SU-DHL-6 (cell line): ENCODE results near the gene YY1AP1.
"Not testable (repeated sequence)": the region's sequence is repeated elsewhere in the genome, so short reads cannot be mapped to it uniquely, and the experiment has no call there.

ENCODE experiments used
- H2AFZ ChIP-seq: fragments of 200-600 bp; sonication (generic); 2 replicates; pipeline ENCODE4 v1.6.1; 2014; ENCODE audit warnings: low read depth, mild to moderate bottlenecking, moderate library complexity, mixed read lengths, antibody characterized with exemption, low read length; ENCODE audit not compliant: severe bottlenecking
- H3F3A ChIP-seq: fragments of 200-600 bp; shearing (Covaris generic); 2 replicates; pipeline ENCODE4 v1.6.0; 2016; ENCODE audit warnings: antibody characterized with exemption, mild to moderate bottlenecking; ENCODE audit not compliant: insufficient read depth
- H3K27ac ChIP-seq: fragments of 200-600 bp; sonication (generic); 2 replicates; pipeline ENCODE4 v1.5.1; 2016; ENCODE audit warnings: low read depth, mild to moderate bottlenecking, low read length, moderate library complexity, mixed read lengths
- H3K27me3 ChIP-seq: fragments of 200-600 bp; sonication (generic), shearing (Covaris generic); 2 replicates; pipeline ENCODE4 v1.6.0; 2014; ENCODE audit warnings: mild to moderate bottlenecking, low read length
- H3K36me3 ChIP-seq: fragments of 200-600 bp; sonication (generic); 2 replicates; pipeline ENCODE4 v1.6.1; 2014; ENCODE audit warnings: mild to moderate bottlenecking, low read length, mixed read lengths
- H3K4me2 ChIP-seq: fragments of 300-600, 200-600 bp; shearing (Covaris generic), sonication (generic); 2 replicates; pipeline ENCODE4 v1.6.0; 2014; ENCODE audit warnings: low read length, low read depth, mild to moderate bottlenecking; ENCODE audit not compliant: poor library complexity, severe bottlenecking
- H3K4me3 ChIP-seq: fragments of 200-600 bp; sonication (generic); 2 replicates; pipeline ENCODE4 v1.5.1; 2014; ENCODE audit warnings: antibody characterized with exemption, low read length, mild to moderate bottlenecking, mixed read lengths; ENCODE audit not compliant: insufficient read depth, poor library complexity, severe bottlenecking
- H3K79me2 ChIP-seq: fragments of 200-600 bp; sonication (generic); 2 replicates; pipeline ENCODE4 v1.6.1; 2014; ENCODE audit warnings: mild to moderate bottlenecking, low read length, moderate library complexity; ENCODE audit not compliant: insufficient read depth
- H3K9ac ChIP-seq: fragments of 200-600 bp; sonication (generic); 2 replicates; pipeline ENCODE4 v1.7.0; 2014; ENCODE audit warnings: mild to moderate bottlenecking, low read length
- H3K9me2 ChIP-seq: fragments of 200-600 bp; sonication (generic); replicated peaks from 2 replicates; pipeline ENCODE4 v1.6.1; 2014; ENCODE audit warnings: low read length; ENCODE audit not compliant: insufficient read depth
- H3K9me3 ChIP-seq: fragments of 200-600 bp; sonication (generic); 2 replicates; pipeline ENCODE4 v1.6.1; 2014; ENCODE audit warnings: low read length, mixed read lengths; ENCODE audit not compliant: insufficient read depth
- H4K20me1 ChIP-seq: fragments of 200-600 bp; sonication (generic); 2 replicates; pipeline ENCODE4 v1.6.1; 2014; ENCODE audit warnings: low read depth, mild to moderate bottlenecking, antibody characterized with exemption, low read length, moderate library complexity, mixed read lengths
- CTCF ChIP-seq: fragments of 200-600 bp; sonication (generic); IDR thresholded peaks from one replicate; pipeline ENCODE4 v1.5.1; 2017; ENCODE audit warnings: antibody characterized with exemption, mild to moderate bottlenecking, low read length, moderate library complexity; ENCODE audit not compliant: insufficient read depth, poor library complexity, severe bottlenecking
- EZH2phosphoT487 ChIP-seq: fragments of 200-600 bp; sonication (generic), shearing (Covaris generic); conservative IDR thresholded peaks from 2 replicates; pipeline ENCODE4 v1.6.1; 2018; ENCODE audit warnings: mild to moderate bottlenecking, antibody characterized with exemption, low read length, moderate library complexity, mixed read lengths

YY1AP1 gene

GRCh38 chr1:155706139-155706538 lies 17.6 kb upstream of the YY1AP1 start:
- H3K27ac ChIP-seq, result no peak overlapping the region
- no peak overlapping the region for H3K9ac ChIP-seq
- H3K4me2 ChIP-seq, result no peak overlapping the region
- H3K36me3 ChIP-seq, result peaks cover 6% of the 10 kb centered on the region
- H3F3A ChIP-seq, result 0 out of 2 replicates have a peak, but pooled peaks cover 5% of the 10 kb centered on the region
- peaks cover 76% of the 10 kb centered on the region for H3K79me2 ChIP-seq
- H3K9me2 ChIP-seq, result no peaks in the 10 kb centered on the region
- no peaks in the 10 kb centered on the region for H4K20me1 ChIP-seq
- TF ChIP-seq CTCF, result no peak
- TF ChIP-seq EZH2phosphoT487, result no peak
- no peaks in the 10 kb centered on the region for H3K9me3 ChIP-seq
- no peak overlapping the region for H2AFZ ChIP-seq
- no peak overlapping the region for H3K4me3 ChIP-seq
- no peaks in the 10 kb centered on the region for H3K27me3 ChIP-seq

GRCh38 chr1:155704414-155704813 lies 15.8 kb upstream of the YY1AP1 start:
- H3K9me3 ChIP-seq, H4K20me1 ChIP-seq, H3K27me3 ChIP-seq, H3K36me3 ChIP-seq, H3K9me2 ChIP-seq, H3K9ac ChIP-seq, H2AFZ ChIP-seq, H3K27ac ChIP-seq, H3K4me3 ChIP-seq, H3F3A ChIP-seq, H3K4me2 ChIP-seq: not testable (repeated sequence)
- peaks cover 80% of the 10 kb centered on the region for H3K79me2 ChIP-seq

- TF ChIP-seq EZH2phosphoT487 (no peak), CTCF (no peak)
Measured at GRCh38 chr1:155703216-155703615, 14.6 kb upstream of the YY1AP1 start.

GRCh38 chr1:155701675-155702074 lies 13.1 kb upstream of the YY1AP1 start:
- not testable (repeated sequence) for H3K27me3 ChIP-seq, H3F3A ChIP-seq, H3K9me2 ChIP-seq, H3K4me3 ChIP-seq, H3K9ac ChIP-seq, H4K20me1 ChIP-seq, H2AFZ ChIP-seq, H3K4me2 ChIP-seq, H3K27ac ChIP-seq, H3K9me3 ChIP-seq, H3K36me3 ChIP-seq
- peaks cover 83% of the 10 kb centered on the region for H3K79me2 ChIP-seq

More at GRCh38 chr1:155703216-155703615, 14.6 kb upstream of the YY1AP1 start:
- H3K27me3 ChIP-seq, result no peaks in the 10 kb centered on the region
- H3K36me3 ChIP-seq, result no peaks in the 10 kb centered on the region
- H3K4me3 ChIP-seq, result no peak overlapping the region
- peaks cover 5% of the 10 kb centered on the region; the same call in 1 of the 2 replicates for H4K20me1 ChIP-seq
- 0 out of 2 replicates have a peak, but pooled peaks cover 5% of the 10 kb centered on the region for H3F3A ChIP-seq
- H3K9ac ChIP-seq, result no peak overlapping the region
- H3K27ac ChIP-seq, result no peak overlapping the region
- H3K9me2 ChIP-seq, result no peaks in the 10 kb centered on the region
- no peak overlapping the region for H3K4me2 ChIP-seq
- no peaks in the 10 kb centered on the region for H3K9me3 ChIP-seq
- H2AFZ ChIP-seq, result no peak overlapping the region
- peaks cover 81% of the 10 kb centered on the region for H3K79me2 ChIP-seq

GRCh38 chr1:155699062-155699461 lies 10.5 kb upstream of the YY1AP1 start:
- H3K4me2 ChIP-seq, H3K9me2 ChIP-seq, H3K27me3 ChIP-seq, H2AFZ ChIP-seq, H3K4me3 ChIP-seq, H3K36me3 ChIP-seq, H3F3A ChIP-seq, H3K27ac ChIP-seq, H3K9ac ChIP-seq, H3K9me3 ChIP-seq: not testable (repeated sequence)
- H3K79me2 ChIP-seq, result peaks cover 87% of the 10 kb centered on the region
- H4K20me1 ChIP-seq, result peaks cover 17% of the 10 kb centered on the region; the same call in 1 of the 2 replicates
